ENCODE data around the gene SNRPB2.
A peak's percentile ranks its signal among the peaks of the same experiment; 100 is the strongest.

SNRPB2 gene

DNA sequence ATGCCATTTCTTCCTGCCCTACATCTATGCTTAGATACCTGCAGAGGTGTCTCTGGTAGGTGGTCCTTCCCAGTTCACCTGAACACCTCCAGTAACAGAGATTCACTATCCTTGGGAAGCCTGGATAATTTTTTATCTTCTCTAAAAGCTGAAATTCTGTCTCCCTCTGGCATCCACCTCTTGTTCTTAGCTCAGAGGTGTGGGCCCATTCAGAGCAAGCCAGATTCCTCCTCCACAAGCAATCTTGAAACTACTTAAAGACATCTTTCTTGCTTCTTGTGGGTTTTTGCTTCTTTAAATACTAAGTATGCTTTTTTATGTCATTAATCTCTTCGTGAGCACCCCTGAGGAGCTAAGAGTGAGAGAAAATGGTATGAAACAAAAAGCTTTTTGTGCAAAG is 10.4 kb upstream of the SNRPB2 start:
- H3K4me3 ChIP-seq (ENCODE audit: low read length): no peak overlapping the region
- no peak for DNase-seq (ENCODE audit: low read depth, low spot score)

DNA sequence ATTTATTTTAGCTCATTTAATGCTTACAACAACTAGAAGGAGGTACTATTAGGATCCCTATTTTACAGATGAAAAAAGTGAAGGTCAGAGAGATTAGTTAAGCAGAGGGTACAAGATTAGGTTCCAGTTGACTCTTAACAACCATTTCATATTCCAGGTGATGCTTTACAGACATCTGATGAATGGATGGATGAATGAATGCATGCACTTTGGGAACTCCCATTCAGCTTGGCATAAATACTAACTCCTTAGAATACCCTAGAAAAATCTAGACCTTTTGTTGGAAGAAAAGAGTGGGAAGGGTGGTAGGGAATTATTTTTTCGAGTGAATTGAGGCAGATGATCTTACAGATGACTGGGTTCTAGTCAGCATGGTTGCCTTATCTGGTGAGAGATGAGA is 746 bp upstream of the SNRPB2 start:
- DNase-seq (ENCODE audit: low read depth, low spot score): no peak
- no peak overlapping the region for H3K4me3 ChIP-seq (ENCODE audit: low read length)

DNA sequence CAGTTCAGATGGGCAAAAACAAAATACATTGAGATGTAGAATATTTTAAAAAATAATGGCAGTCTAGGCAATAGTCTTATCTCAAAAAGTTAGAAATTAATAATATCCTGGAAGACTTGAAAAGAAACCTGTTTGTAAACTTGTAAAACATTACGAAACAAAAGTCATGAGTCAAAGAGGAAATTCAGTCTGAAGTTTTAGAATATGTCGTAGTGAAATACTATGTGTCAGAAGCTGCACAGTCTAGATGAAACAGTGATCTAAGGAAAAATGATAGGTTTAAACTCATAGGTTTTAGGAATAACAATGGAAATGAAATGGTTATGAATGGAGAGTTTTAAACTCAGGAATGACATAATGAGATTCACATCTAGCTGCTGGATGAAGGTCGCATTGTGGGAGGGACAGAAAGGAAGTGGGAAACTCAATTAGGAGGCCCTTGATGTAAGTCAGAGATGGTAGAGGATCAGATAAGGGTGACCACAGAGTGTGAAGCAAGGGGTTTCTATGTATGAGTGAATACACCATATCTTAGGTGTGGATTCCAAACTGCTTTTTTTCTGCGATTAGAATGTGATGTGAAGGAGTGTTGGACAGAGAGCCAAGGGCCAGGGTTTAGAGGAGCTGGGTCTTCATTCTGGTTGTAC is 2.8 kb downstream of the SNRPB2 start:
- no peak overlapping the region for H3K4me3 ChIP-seq (ENCODE audit: low read length)
- peak; percentile 81 for DNase-seq (ENCODE audit: low read depth, low spot score)

DNA sequence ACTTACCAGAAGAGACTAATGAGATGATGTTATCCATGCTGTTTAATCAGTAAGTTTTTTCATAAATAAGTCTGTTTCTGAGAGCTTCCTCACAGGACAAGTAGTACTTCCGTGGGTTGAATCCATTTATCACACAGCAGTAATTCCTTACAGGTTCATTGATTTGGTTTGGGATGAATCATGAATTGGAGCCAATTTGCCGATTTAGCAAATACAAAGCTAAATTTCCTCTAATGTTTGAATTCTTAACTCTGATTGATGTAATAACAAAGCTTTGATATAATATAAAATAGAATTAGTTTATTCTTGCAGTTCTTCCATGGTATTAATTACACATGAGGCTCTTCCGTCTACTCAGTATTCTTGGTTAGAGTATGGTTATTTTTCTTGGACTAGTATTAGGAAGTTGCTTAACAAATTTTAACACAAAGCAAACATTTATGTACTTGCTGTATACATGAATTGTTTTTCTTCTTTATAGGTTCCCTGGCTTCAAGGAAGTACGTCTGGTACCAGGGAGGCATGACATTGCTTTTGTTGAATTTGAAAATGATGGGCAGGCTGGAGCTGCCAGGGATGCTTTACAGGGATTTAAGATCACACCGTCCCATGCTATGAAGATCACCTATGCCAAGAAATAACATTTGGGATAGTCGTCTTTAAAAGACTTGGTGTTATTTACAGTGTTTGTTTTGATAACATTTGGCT is 10.7 kb downstream of the SNRPB2 start:
- no peak for DNase-seq (ENCODE audit: low read depth, low spot score)
- H3K4me3 ChIP-seq (ENCODE audit: low read length): no peak overlapping the region

DNA sequence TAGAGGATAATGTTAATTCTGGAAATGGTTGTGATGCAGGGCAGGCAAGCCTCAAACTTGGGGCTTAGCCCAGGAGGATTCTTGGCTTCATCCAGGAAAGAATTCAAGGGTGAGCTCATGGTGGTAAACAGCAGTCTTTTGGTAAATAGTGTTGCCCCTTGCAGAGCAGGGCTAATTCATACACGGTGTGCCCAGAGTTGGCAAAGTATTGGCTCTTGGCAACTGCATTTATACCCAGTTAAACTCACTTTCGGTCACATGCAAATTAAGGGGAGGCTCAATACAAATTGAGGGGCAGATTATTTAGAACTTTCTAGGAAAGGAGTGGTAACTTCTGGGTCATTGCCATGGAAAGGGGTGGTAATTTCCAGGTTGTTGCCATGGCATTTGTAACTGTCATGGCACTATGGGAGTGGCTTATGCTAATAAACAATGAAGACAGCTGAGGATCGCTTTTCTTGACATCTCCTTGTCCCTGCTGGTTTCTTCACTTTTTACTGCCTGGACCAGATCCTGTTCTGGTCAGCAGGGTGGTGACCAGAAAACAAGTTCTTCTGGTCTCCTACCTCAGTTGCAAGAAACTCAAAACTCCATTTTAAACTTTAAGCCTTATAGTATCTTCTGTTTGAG is 14.5 kb downstream of the SNRPB2 start:
- no peak overlapping the region for H3K4me3 ChIP-seq (ENCODE audit: low read length)
- DNase-seq (ENCODE audit: low read depth, low spot score): no peak

DNA sequence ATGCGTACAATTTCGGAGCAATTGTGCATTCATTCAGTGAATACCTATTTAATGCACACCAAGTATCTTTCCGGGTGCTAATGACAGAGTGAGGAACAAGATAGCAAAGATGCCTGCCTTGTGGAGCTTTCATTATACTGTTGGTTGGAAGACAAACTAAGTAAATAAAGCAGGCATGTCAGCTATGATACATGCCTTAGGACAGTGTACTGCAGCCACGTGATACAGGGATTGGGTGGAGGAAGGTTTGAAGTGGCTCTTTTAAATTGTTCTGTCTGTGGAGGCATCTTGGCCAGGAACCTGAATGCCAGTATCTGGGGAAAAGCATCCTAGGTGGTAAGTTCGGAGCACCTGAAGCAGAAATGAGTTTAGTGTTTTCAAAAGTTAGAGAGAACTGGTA is 15.4 kb downstream of the SNRPB2 start:
- DNase-seq (ENCODE audit: low read depth, low spot score): no peak
- no peak overlapping the region for H3K4me3 ChIP-seq (ENCODE audit: low read length)

DNA sequence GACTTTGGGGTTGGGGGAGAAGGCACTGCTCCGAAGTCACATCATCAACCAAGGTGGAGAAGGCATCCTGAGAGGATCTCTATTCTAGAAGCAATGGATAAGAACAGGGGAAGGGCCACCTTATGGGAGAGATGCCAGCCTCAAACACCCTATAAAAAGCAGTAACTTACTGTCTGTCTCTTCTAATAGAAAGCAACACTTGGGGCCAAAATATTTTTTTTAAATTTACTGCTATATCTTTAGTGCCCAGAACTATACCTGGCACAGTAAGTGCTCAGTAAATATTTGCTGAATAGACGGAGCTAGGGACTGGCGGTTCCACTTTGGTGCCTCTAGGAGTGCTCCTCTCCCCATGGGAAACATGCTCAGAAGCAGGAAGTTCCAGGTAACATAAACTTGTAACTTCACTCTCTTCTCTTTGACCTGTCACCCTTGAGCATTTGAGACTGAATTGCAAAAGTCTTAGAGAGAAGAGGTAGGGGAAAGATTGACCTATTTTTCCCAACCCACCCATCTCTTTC is 17.5 kb downstream of the SNRPB2 start:
- H3K4me3 ChIP-seq (ENCODE audit: low read length): no peak overlapping the region
- DNase-seq (ENCODE audit: low read depth, low spot score): no peak

DNA sequence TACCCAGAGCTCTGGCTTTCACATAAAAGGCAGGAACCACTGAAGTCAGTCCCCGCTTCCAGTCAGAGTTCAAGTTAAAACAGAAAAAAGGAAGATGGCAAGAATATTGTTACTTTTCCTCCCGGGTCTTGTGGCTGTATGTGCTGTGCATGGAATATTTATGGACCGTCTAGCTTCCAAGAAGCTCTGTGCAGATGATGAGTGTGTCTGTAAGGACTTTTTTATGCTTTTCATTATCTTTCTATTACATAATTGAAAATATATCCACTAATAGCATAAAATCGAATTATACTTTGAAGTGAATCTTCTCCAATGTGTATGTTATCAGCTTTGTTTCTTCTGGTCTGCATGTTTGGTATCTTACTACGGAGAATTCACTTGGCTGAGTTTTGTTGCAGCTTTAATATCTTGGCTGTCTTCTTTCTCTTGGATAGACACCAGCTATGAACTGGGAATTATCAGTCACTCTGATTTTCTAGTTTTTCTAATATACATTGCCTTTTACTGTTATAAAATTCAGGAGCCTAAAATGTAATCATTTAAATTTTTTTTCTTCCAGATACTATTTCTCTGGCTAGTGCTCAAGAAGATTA is 18.6 kb downstream of the SNRPB2 start, which contains the start of gene OTOR:
OTOR (plus strand) TSS at position 51 of the 593 bp plus-strand sequence; CDS start at position 95, 44 bp downstream.
- no peak for DNase-seq (ENCODE audit: low read depth, low spot score)
- no peak within 1 kb of the TSS for H3K4me3 ChIP-seq (ENCODE audit: low read length)

DNA sequence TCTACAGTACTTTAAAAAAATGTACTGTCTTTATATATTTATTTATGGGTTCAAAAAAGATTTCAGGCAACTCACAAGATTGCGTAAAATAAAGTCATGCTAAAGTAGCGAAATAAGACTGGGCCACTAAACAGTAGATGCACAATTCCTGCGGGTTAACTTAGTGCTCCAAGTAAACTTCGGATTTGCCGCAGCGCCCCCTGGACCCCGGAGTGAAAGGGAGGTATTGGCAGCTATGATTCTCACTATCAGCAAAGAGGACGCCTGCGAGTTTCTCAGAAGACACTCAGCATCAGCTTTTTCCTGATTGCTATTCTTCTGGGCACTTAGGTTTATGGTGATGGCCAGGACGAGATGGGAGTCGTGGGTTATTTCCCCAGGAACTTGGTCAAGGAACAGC is 19.7 kb downstream of the SNRPB2 start:
- no peak overlapping the region for H3K4me3 ChIP-seq (ENCODE audit: low read length)
- no peak for DNase-seq (ENCODE audit: low read depth, low spot score)

DNA sequence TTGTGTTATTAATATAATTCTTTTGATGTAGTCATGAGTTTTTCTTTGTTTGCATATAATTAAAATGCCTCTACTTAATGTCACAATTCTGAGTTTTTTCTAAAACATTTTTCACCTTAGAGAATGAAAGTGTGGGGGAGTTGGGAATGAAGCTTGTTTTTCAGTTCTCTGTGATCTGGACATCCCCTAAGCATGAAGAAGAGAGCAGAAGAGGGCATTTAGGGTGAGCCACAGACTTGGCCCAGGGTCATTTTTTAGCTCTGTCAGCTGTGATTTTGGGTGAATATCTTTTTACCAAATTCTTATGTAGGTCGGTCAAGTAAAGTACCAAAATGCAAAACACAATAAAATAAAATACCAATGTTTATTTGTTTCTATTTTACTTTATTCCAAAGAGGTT is 22.3 kb downstream of the SNRPB2 start:
- DNase-seq (ENCODE audit: low read depth, low spot score): no peak
- H3K4me3 ChIP-seq (ENCODE audit: low read length): no peak overlapping the region

DNA sequence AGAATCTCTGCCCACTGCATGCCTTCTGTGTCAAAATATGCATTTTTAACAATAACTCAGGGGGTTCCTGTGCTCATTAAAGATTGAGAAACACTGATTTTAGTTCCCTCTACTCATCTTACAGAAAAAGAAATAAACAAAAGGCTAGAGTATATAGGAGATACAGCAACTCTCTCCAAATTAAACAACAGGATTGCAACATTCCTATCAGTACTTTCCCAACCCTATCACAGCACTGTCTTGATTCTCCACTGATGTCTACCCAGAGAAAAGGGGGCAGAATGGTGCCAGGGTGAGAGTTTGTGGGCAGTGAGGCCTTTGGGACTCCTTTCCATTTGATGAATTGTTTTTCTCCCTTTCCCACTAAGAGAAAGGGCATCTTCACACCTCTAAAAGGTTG is 23.1 kb downstream of the SNRPB2 start:
- no peak overlapping the region for H3K4me3 ChIP-seq (ENCODE audit: low read length)
- DNase-seq (ENCODE audit: low read depth, low spot score): no peak

DNA sequence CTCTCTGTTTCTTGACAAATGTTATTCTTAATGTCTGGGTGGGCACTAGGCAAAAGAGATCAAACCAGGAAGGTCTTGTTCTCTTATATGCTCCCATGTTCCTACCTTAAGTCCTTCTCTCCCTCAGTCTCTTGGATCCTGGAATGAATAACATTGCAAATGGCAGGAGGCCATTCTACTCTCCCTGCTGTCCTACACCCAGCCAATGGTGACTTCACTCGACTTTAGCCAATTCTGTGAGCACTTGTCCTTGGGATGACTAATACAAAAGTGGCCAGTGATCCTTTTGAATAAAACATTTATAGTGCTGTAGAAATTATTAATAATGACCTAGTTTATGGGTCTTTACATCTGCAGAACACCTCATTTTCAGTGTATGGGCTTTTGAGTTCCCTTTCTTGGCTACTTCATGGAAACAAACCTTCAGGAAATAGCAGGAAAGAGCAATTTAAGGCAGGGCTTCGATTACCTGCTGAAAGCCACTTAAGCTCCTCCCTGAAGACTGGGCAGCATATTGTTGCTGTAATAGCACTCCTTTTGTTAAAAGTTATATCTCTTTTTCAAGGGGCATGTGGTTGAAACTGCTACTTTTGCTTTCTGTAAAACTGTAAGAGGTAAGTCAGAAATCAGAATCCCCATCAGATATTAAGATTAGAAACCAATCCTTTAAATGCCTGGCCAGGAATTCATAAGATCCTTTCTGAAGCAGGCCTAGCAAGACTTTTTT is 28.8 kb downstream of the SNRPB2 start:
- no peak overlapping the region for H3K4me3 ChIP-seq (ENCODE audit: low read length)
- DNase-seq (ENCODE audit: low read depth, low spot score): no peak

DNA sequence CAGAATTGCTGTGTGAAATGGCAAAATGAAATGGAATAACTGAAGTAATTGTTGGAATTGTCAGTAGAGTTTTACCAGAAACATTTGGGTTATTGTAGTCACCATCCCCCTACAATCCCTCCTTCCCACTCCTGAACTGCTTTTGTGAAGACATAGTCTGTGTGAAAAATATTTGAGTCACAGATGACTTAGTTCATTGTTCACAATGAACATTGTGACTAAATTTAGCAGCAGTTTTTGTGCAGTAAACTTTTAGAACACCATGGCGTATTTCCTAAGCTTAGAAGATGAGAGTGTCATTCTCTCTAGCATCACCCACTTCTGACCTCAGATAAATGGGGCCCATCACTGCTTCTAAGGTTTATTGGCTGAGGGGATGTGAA is 29.3 kb downstream of the SNRPB2 start:
- no peak for DNase-seq (ENCODE audit: low read depth, low spot score)
- H3K4me3 ChIP-seq (ENCODE audit: low read length): no peak overlapping the region

DNA sequence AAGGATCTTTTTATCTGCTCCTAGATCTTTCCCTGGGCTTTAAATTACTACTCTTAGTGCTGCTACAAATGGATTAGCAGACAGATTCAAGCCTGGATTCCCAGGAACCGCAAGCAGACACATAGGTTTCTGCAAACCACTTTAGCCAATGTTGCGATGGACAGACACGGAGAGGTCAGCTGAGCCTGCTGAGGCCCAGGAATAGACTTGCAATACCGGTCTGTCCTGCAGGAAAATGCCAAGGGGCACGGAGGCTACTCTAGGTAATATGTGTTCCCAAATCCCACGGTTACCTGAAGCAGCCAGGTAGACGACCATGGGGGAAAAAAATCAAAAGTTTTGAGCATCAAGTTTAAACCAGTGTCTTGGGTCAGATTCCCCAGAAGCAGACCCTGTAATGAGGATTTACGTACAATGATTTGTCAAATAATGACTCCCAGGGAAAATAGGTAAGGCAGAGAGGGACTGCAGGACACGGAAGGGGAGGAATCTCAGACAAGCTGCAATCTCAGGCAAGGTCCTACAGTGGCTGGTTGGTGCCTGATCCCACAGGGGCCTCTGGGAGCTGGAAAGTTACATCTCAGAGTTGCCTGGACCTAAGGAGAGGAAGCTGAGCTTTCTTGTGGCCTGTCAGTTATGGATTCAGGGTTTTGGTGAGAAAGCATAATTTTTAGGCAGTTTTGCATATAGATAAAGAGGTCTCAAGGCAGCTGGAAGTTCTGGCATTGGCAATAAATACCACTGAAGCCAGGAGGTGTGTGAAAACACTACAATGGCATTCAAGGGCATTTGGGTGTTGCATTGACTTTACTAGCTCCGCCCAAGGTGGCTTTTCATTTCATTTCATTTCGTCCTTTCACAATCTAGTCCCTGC is 30.8 kb downstream of the SNRPB2 start:
- H3K4me3 ChIP-seq (ENCODE audit: low read length): no peak overlapping the region
- DNase-seq (ENCODE audit: low read depth, low spot score): no peak

DNA sequence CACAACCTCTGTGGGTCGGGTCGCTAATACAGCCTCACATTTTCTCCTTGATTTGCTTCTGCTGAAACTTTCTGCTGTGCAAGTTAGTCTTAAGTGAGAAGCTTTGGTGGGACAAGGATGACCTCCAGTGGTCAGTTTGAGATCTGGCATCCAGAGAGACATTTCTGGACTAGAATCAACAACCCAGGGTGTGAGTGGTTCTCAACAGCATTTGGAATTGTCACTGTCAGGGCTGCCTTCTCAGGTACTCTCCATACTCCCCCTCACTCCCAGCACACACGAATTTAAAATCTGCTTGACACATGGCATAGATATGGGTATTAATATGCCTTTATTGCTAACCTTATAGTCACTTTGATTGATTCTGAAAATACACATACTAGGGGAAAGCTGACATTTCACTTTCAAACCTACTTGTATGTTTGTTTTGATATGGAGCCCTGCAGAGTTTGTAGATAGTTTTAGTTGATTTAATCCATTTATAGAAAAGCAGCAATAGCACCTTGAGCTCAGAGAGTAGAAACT is 31.5 kb downstream of the SNRPB2 start:
- no peak overlapping the region for H3K4me3 ChIP-seq (ENCODE audit: low read length)

DNA sequence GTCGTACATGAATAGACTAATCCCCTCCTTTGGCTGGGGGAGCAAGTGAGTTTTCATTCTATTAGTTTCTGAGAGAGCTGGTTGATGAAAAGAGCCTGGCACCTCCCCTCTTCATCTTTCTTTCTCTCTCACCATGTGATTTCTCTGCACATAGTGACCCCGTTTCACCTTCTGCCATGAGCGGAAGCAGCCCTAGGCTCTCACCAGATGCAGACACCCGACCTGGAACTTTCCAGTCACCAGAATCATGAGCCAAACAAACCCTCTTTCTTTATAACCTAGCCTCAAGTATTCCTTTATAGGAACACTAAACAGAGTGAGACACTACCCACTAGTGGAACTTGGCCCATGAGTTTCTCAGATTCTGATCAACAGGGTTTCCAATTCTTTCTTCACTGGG is 34.7 kb downstream of the SNRPB2 start:
- no peak for DNase-seq (ENCODE audit: low read depth, low spot score)
- H3K4me3 ChIP-seq (ENCODE audit: low read length): no peak overlapping the region

More for the DNA sequence above, 31.5 kb downstream of the SNRPB2 start:
- peak; percentile 50 for DNase-seq (ENCODE audit: low read depth, low spot score)

DNA sequence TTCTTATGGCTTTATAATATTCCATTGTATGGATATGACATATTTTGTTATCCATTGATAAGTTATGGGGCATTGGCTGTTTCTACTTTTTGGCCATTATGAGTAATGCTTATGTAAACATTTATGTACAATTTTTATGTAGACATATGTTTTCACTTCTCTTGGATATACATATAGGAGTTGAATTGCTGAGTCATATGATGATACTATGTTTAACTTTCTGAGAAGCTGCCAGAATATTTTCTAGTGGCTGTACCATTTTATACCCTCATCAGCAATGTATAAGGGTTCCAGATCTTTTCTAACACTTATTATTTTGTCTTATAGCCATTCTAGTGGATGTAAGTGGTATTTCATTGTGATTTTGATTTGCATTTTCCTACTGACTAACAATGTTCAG is 41.4 kb downstream of the SNRPB2 start:
- DNase-seq (ENCODE audit: low read depth, low spot score): no peak
- no peak overlapping the region for H3K4me3 ChIP-seq (ENCODE audit: low read length)

DNA sequence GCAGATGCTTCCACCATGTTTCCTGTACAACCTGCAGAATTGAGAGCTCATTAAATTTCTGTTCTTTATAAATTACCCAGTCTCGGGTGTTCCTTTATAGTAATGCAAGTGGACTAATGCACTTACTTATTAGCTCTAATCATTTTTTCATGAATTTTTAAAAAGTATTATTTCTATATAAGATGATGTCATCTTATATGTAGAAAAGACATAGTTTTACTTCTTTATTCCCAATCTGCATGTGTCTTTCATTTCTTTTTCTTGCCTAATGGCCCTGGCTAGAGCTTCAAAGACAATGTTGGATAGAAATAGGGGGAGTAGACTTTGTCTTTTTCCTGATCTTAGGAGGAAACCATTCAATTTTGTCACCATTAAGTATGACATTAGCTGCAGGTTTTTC is 46.1 kb downstream of the SNRPB2 start:
- no peak for DNase-seq (ENCODE audit: low read depth, low spot score)
- no peak overlapping the region for H3K4me3 ChIP-seq (ENCODE audit: low read length)
